ENCODE results near the gene MREG.

GRCh38 chr2:215948051-215948450 is 65.3 kb downstream of the MREG start:
- TF ChIP-seq POLR2AphosphoS5 (IDR thresholded peaks at IDR 0.05; ENCODE audit: low read depth) (no peak), CTCF (conservative IDR thresholded peaks at IDR 0.05; ENCODE audit: low read depth in 2 of 2) (no peak), CREB1 (CRISPR knock-in tag; IDR thresholded peaks at IDR 0.05; ENCODE audit: low read depth) (no peak), EZH2 (IDR thresholded peaks at IDR 0.05; ENCODE audit: low read depth, unreplicated experiment) (no peak), EZH2phosphoT487 (IDR thresholded peaks at IDR 0.05; ENCODE audit: unreplicated experiment) (no peak), REST (IDR thresholded peaks at IDR 0.05; ENCODE audit: unreplicated experiment) (no peak), ETS1 (IDR thresholded peaks at IDR 0.05) (no peak), ZNF331 (CRISPR knock-in tag; IDR thresholded peaks at IDR 0.05; ENCODE audit: low read depth) (no peak), STAT1 (IDR thresholded peaks at IDR 0.05; ENCODE audit: unreplicated experiment) (no peak), ZNF462 (CRISPR knock-in tag; IDR thresholded peaks at IDR 0.05) (no peak), JUNB (IDR thresholded peaks at IDR 0.05; ENCODE audit: unreplicated experiment) (no peak)

Data from GM23338 (cell line).